Epithelial cell of prostate (primary cell): Measurements from ENCODE around the gene DNAJB12.
A peak's percentile ranks its signal among the peaks of the same experiment; 100 is the strongest.
"Not testable (repeated sequence)": the region's sequence is repeated elsewhere in the genome, so short reads cannot be mapped to it uniquely, and the experiment has no call there.

Experiments used
- DNase-seq: peaks from one replicate; pipeline ENCODE4 v3.0.0-alpha.2; 2011; ENCODE audit warnings: low read depth, low spot score
- H3K27ac ChIP-seq: fragments of 450-650 bp; 2 replicates; pipeline ENCODE4 v1.5.1; 2017; ENCODE audit warnings: mild to moderate bottlenecking

DNAJB12 gene

DNA sequence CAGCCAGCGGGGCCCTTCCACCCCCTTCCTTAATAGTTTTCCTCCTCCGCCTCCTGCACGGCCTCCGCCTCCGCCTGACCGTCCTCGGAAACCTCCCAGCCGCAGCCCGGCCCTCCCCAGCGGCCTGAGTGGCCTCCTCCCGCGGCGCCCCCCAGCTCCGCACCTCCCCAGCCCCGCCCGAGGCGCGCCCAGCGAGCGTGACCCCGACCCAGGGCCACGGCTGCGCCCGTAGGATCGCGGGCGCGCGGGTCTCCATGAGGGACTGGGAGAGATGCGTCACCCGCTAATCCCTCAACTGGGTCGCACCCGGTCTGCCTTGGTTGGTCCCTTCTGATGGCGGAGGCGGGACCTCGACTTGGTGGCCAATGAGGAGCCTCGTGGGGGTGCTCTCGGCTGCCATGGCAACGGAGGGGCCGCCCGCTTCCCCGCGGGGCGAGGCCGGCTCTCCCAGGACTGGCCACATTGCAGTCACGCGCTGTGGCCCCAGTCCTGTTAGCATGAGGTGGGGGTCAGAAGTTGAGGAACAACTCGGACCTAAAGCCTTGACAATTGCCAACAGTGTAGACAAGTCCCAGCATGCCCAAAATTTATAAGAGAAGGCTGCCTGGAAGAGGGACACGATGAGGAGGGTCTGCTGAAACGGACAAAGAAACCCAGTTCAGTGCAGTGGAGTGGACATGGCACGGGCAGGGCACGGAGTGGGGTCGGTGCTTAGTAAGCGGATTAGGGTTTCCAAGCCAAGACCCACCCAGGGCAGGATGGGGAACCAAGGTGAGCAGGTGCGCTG, 56.7 kb downstream of the DNAJB12 start:
- peak; percentile 76 for DNase-seq
- H3K27ac ChIP-seq = peak overlapping the region; percentile 99

DNA sequence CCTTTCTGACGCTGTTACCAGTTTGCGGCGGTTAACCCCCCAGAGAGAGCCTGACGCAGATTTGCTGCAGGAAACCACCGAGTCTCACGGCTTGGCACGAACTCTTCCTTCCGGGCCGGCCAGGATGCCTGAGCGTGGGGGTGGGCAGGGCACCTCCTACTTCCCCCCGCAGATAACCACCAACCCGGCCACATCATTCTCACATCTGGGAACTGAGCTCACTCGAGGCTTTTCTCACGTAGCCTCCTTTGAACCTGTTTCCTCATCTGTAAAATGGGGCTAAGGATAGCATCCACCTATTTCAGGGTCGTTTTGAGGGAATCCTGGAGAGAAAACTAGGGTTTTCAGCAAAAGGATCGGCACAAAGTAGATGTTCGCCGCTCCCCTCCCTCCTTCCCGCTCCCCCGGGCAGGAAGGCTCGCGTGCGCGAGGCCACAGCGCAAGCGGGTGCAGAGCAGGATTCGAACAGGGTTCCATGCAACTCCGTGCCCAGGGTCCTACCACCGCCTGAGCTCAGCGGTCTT, 57.4 kb downstream of the DNAJB12 start:
- peak overlapping the region; percentile 99 for H3K27ac ChIP-seq
- no peak for DNase-seq

DNA sequence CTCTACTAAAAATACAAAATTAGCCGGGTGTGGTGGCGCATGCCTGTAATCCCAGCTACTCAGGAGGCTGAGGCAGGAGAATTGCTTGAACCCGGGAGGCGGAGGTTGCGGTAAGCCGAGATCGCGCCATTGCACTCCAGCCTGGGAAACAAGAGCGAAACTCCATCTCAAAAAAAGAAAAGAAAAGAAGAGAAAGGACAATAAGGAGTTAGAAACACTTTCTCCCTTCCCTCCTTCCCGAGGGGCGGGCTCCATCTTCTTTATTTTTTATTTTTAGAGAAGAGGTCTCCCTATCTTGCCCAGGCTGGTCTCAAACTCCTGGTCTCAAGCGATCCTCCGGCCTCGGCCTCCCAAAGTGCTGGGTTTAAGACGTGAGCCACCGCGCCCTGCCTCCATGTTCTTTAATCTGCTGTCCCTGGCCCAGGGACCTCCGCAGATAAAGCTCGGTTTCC, 57.9 kb downstream of the DNAJB12 start:
- not testable (repeated sequence) for DNase-seq
- peak overlapping the region; percentile 99 for H3K27ac ChIP-seq

DNA sequence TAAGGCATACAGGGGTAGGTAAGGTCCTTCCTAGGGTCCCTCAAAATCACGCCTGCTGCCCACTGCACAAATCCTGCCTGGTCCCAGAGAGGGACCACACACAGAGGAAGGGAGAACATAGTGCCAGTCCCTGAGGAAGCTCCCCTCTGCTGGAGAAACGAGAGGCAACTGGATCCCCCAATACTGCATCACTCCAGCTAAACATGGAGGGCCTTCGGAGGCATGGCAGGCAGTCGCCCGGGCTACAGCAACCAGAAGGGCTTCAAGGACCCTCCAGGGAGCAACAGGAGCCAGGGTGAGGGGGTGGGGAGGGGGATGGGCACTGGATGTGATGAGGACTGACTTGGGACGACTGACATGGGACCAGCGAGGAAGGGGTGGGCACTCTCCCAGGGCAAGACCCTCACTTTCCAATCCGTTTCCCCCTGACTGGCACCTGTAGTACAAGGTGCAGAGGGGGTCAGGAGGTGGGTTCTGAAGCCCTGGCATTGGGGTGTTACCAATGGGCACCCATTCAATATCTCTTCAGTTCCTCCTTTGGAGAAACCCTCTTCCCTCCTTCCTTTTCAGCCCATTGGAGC, 59.3 kb downstream of the DNAJB12 start:
- DNase-seq = no peak
- peak overlapping the region; percentile 99 for H3K27ac ChIP-seq

DNA sequence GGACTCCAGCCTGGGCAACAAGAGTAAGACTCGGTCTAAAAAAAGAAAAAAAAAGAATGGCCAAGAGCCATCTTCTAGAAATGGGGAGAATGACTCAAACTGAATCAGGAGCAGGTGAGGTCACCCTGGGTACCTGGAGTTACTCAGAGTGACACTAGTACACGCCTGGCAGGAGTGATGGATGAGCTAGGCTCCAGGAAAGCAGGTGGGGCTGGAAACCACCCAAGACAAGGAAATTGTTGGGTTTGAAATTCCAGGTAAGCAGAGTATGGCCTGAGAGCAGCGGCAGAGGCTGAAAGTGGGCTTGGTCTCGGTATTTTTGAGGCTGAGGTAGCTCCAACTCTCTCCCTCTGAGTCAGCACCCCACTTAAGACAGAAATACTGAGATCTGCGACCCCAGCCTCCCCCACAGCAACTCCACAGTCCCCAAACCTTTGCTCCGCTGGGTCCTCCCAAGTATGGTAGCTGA, 62.5 kb downstream of the DNAJB12 start:
- peak overlapping the region; percentile 99 for H3K27ac ChIP-seq
- DNase-seq = peak; percentile 97

DNA sequence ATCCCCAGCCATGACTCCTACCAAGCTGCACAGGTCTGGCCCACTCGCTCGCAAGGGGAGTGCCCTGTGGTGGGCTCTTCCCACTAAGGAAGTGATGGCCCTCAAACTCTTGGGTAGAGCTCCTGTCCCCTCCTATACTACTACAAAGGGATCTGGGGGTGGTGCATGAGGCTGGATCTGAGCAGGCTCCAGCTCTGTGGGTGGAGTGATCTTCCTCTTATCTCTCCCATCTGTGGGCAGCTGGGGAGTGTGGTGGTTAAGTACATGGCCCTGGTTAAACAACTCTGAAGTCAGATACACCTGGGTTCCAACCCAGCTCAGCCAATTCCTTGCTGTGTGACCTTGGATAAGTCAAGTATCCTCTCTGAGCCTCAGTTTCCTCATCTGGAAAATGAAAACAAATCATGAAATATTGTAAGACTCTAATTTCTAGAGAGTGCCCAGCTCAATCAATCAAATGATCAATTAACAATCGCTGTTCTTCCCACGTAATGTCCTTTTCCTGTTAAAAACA, 63.6 kb downstream of the DNAJB12 start:
- H3K27ac ChIP-seq = peak overlapping the region; percentile 99
- no peak for DNase-seq

DNA sequence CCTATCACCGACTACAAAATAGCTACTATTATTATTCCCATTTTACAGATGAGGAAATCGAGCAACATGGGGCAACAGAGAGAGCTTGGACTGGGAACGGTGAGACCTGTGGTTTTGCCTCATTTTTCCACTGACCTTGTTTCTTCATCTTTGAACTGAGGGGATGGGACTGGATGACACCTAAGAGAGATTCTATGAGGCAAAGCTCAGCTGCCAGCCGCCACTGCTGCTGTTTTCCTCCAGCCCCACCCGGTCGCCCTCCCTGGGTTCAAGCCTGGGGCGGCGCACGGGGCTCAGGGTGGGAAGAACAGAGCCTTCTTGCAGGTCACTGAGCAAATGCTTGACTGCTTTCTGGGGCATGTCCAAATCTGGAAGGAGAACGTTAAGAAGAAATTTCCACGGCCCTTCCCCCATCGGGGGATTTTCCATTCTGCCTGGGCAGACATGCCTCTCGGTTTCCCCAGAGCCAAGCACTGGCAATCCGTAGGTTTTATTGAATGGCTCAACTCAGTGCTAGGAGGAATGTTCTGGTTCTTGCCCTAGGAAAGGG, 68.7 kb downstream of the DNAJB12 start:
- DNase-seq = no peak

DNA sequence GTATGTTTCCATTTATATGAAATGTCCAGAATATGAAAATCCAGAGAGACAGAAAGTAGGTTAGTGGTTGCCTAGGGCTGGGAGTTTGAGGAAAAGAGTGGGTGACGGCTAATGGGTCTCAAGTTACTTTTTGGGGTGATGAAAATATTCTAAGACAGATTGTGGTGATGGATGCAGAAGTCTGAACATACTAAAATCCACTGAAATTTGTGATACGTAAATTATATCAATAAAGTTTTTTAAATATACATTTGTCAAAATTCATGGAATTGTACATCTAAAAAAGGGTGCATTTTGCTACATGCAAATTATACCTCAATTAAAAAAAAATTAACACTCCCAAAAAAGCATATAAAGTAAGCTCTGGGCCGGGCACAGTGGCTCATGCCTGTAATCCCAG, 71.6 kb downstream of the DNAJB12 start:
- DNase-seq = no peak

More for the DNA sequence above, 68.7 kb downstream of the DNAJB12 start:
- H3K27ac ChIP-seq = no peak overlapping the region

More for the DNA sequence above, 71.6 kb downstream of the DNAJB12 start:
- no peak overlapping the region for H3K27ac ChIP-seq
